Type B pancreatic cell (in vitro differentiated cells): ENCODE data around the gene ATP8A2. TPM values are rescaled to one million over a fixed set of nuclear protein-coding genes. Genes with fewer than 3 reads are reported as not detected.

Experiments
- DNase-seq: peaks from one replicate; pipeline ENCODE4 v3.0.0; 2021; ENCODE audit warnings: mixed read lengths; ENCODE audit not compliant: unreplicated experiment; ENCODE audit errors: extremely low spot score
- H3K27ac Mint-ChIP-seq: 2 replicates; pipeline ENCODE4 v1.8.0; 2021; ENCODE audit warnings: mild to moderate bottlenecking, mixed read lengths
- H3K27me3 Mint-ChIP-seq: 2 replicates; pipeline ENCODE4 v1.8.0; 2021; ENCODE audit warnings: mixed read lengths
- H3K36me3 Mint-ChIP-seq: 2 replicates; pipeline ENCODE4 v1.8.0; 2021; ENCODE audit warnings: mixed read lengths
- H3K4me1 Mint-ChIP-seq: one replicate; pipeline ENCODE4 v1.8.0; 2021; ENCODE audit warnings: mixed read lengths; ENCODE audit not compliant: unreplicated experiment
- H3K4me3 Mint-ChIP-seq: 2 replicates; pipeline ENCODE4 v1.8.0; 2021; ENCODE audit warnings: mild to moderate bottlenecking, mixed read lengths
- H3K9me3 Mint-ChIP-seq: 2 replicates; pipeline ENCODE4 v1.8.0; 2021; ENCODE audit warnings: mixed read lengths
- total RNA-seq: library from RNA; stranded (reverse); gene quantifications from 2 replicates; pipeline ENCODE4 v1.2.1, GENCODE V29; 2021; ENCODE audit warnings: low replicate concordance
- TF ChIP-seq, protein P1 (sequence below): fragments of 200-600 bp; sonication (generic); conservative IDR thresholded peaks from 2 replicates; pipeline ENCODE4 v1.5.0; 2021; ENCODE audit warnings: antibody characterized with exemption, mild to moderate bottlenecking

The ATP8A2 gene
- total RNA-seq, 1 donor from 2014 or later: 13.8 TPM

DNA sequence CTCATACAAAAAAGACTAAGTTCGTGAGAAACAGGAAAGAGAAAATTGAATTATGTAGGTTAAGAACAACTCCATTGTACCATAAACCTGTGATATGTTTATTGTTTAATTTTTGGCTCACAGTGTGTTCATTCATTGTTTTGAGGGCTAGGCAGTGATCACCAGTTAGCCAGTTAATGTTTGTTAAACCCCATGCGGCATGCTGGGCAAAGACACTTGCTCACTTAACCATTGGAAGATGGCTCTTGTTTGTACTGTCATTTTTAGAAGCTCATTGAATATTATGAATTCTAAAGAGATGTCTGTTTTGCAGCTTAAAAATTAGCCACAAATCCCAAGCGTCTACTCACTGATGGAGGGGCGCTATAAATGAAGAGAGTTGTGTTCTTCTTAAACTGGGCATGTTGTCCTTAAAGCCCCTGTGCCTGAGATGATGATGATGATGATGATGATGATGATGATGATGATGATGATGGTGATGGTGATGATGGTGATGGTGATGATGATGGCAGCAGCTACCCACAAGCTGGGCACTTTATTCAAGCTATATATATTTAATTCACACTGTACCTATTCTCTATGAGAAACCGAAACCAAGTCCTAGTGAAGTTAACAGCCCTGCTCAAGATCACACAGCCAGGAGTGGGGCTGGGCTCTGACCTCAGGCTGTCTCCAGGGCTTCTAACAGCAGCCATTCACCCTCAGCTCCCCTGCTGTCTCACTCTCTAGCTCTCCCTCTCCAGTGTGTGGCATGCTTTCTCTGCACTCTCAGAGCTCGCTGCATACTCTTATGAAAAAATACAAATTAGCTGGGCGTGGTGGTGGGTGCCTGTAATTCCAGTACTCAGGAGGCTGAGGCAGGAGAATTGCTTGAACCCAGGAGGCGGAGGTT lies 510.9 kb downstream of the ATP8A2 start:
- peaks cover 4% of the 10 kb centered on the region for H3K27me3 Mint-ChIP-seq
- H3K4me3 Mint-ChIP-seq: peak overlapping the region; percentile 78
- H3K27ac Mint-ChIP-seq: peak overlapping the region; percentile 50
- no peaks in the 10 kb centered on the region for H3K36me3 Mint-ChIP-seq
- DNase-seq: no peak
- peaks cover 52% of the 10 kb centered on the region for H3K4me1 Mint-ChIP-seq
- TF ChIP-seq, protein P1, sequence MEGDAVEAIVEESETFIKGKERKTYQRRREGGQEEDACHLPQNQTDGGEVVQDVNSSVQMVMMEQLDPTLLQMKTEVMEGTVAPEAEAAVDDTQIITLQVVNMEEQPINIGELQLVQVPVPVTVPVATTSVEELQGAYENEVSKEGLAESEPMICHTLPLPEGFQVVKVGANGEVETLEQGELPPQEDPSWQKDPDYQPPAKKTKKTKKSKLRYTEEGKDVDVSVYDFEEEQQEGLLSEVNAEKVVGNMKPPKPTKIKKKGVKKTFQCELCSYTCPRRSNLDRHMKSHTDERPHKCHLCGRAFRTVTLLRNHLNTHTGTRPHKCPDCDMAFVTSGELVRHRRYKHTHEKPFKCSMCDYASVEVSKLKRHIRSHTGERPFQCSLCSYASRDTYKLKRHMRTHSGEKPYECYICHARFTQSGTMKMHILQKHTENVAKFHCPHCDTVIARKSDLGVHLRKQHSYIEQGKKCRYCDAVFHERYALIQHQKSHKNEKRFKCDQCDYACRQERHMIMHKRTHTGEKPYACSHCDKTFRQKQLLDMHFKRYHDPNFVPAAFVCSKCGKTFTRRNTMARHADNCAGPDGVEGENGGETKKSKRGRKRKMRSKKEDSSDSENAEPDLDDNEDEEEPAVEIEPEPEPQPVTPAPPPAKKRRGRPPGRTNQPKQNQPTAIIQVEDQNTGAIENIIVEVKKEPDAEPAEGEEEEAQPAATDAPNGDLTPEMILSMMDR: no peak
- H3K9me3 Mint-ChIP-seq: no peaks in the 10 kb centered on the region

DNA sequence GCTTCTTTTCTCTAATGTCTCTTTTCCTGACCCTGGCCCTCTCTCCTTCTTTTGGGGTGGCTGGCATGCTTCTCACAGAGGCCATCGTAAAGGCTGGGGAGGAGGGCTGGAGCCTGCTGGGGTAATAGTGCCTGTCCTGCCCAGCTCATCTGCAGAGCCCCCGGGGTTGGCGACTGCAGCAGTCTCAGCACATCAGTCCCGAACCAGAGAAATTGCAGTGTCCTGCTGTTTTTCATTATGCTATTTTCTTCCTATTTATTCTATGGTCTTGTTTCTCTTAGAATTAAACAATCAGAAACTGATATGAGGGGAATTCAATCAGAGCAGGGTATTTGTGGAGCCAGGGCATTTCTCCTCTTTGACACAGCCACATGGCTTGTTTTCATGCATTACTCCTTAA lies 513.6 kb downstream of the ATP8A2 start:
- TF ChIP-seq, protein P1: no peak
- H3K27ac Mint-ChIP-seq: no peak overlapping the region
- H3K27me3 Mint-ChIP-seq: peaks cover 4% of the 10 kb centered on the region
- H3K36me3 Mint-ChIP-seq: no peaks in the 10 kb centered on the region
- H3K4me3 Mint-ChIP-seq: peak overlapping the region; percentile 10
- no peak for DNase-seq
- H3K9me3 Mint-ChIP-seq: no peaks in the 10 kb centered on the region
- H3K4me1 Mint-ChIP-seq: peaks cover 45% of the 10 kb centered on the region

DNA sequence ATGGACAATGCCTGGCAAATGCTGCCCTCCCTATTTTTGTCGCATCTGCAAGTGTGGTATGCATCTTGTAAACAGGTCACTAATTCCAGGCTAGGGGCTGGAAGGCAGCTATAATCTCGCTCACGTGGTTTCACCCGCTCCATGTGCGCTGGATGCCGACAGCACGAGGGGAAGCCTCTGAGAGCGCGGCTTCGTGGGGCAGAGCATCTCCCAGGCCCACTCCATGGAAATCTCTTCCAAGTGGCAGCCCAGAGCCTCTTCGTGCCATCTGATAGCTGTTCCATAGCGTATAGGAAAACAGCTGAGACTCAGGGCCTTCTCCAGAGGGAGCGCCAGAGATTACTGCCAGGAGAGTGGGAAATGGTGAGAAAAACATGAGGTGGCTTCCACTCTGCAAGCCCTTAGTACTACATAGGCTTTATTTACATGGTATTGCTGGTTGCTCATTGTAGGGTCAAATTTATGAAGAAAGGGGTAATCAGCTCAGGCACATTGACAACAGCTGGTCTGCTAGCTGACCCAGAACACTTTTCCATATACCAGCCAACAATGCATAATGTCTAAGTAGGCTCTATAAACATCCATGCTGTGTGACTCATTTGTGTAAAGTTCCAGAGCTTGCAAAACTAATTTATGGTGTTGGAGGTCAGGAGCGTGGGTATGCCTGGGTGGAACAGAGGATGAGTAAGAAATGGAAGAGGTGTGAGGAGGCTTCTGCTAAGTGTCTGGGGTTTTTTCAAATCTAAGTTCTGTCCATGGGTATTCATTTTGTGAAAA lies 514.9 kb downstream of the ATP8A2 start:
- TF ChIP-seq, protein P1: no peak
- Mint-ChIP-seq H3K36me3 (no peaks in the 10 kb centered on the region), H3K4me3 (no peak overlapping the region), H3K4me1 (peaks cover 41% of the 10 kb centered on the region), H3K9me3 (no peaks in the 10 kb centered on the region), H3K27ac (no peak overlapping the region), H3K27me3 (peaks cover 4% of the 10 kb centered on the region)
- no peak for DNase-seq

DNA sequence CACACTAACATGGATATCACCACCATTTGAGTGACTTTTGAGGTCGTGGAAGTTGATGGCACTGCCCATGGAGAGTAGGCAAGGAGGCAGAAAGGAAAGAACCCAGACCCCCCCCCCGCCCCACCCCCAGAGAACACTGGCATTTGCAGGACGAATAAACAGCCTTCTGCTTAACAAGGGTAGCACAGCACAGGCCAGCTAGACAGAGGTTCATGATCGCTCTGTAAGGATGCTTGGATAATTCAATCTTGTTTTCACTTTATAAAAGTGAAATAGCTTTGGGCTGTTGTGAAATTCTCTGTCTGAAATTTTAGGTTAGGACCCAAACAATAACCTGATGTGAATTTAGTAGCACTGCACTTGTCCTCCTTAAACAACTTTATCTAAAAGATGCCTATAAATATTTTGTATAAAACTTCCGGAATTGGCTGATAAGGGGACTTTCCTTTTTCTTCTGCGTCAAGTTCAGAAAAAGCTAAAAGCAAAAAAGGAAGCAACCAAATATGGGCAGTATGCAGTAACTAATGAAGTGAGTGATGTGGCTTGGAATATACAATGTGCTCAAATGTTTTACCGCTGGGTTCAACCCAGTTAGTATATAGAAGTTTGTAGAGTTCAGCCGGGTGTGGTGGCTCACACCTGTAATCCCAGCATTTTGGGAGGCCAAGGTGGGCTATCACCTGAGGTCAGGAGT lies 516.3 kb downstream of the ATP8A2 start:
- H3K4me3 Mint-ChIP-seq: no peak overlapping the region
- TF ChIP-seq, protein P1: no peak
- no peaks in the 10 kb centered on the region for H3K9me3 Mint-ChIP-seq
- H3K27me3 Mint-ChIP-seq: peaks cover 4% of the 10 kb centered on the region
- no peaks in the 10 kb centered on the region for H3K36me3 Mint-ChIP-seq
- no peak for DNase-seq
- peaks cover 26% of the 10 kb centered on the region for H3K4me1 Mint-ChIP-seq
- H3K27ac Mint-ChIP-seq: no peak overlapping the region

DNA sequence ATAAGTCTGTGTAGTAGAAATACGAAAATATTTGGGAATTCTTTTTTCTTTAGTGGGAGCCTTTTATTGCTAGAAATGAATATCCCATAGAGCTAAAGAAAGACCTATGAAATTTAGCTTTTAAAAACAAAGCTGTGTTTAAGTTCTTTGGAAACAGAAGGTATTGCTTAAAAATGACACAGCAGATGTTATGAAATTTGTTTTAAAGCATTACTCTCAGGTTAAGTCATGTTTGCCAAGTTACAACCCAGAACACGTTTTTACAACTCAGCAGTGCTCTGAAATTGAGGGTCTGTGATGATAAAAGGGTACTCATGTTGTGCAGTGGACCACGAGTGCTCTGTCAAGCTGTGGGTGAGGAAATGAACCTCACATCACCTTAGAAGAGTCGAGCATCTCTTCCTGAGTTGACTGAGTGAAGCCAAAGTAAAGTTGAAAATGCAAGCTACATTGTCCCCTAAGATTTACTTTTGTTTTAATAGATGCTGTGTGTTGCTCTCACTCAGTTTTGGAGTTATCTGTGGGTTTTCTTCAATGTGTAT lies 519.0 kb downstream of the ATP8A2 start:
- Mint-ChIP-seq H3K27ac (no peak overlapping the region), H3K4me1 (peaks cover 7% of the 10 kb centered on the region), H3K9me3 (no peaks in the 10 kb centered on the region), H3K27me3 (no peaks in the 10 kb centered on the region), H3K36me3 (no peaks in the 10 kb centered on the region), H3K4me3 (no peak overlapping the region)
- TF ChIP-seq, protein P1: no peak
- no peak for DNase-seq
